HepG2 (cell line): ENCODE data around the gene ANKUB1. TPM values are rescaled to one million over a fixed set of nuclear protein-coding genes. Genes with fewer than 3 reads are reported as not detected.

Experiments
- ATAC-seq: fragments of 200-7000 bp; cut with Tn5 transposase; 3 replicates; pipeline ENCODE4 v1.9.1; 2020; ENCODE audit warnings: mild to moderate bottlenecking, moderate library complexity
- BruUV-seq: library from RNA; stranded (reverse); fragments of 400-500 nt; replicated peaks from 2 replicates; lab custom pipeline; 2021; lab: Mats Ljungman, UMichigan
- CTCF ChIA-PET: fragments of 300-600 bp; formaldehyde crosslinking; extraction: SDS; loops from one replicate; lab custom pipeline; 2021; ENCODE audit warnings: low total read pairs, inconsistent platforms, low intra/inter-chr PET ratio; lab: Yijun Ruan, JAX
- POLR2A ChIA-PET: fragments of 350-600 bp; sonication (Branson Sonifier 250); formaldehyde crosslinking; loops from one replicate; lab custom pipeline; 2020; ENCODE audit warnings: antibody characterized with exemption, inconsistent platforms; lab: Yijun Ruan, JAX
- DNase-seq: peaks from one replicate; pipeline ENCODE4 v3.0.0-alpha.2; 2015; ENCODE audit warnings: low spot score
- FAIRE-seq: peaks from 3 replicates; lab custom pipeline; 2011; peaks lifted over from hg19 to GRCh38; lab: Jason Lieb, UNC
- H2AFZ ChIP-seq: one replicate; pipeline ENCODE4 v1.6.1; 2011; ENCODE audit warnings: low read length, inconsistent platforms
- H3K27ac ChIP-seq: fragments of 300-600 bp; 3 replicates; pipeline ENCODE4 v1.8.0; 2011; ENCODE audit warnings: mixed run types, mild to moderate bottlenecking, mixed read lengths, low read length, inconsistent platforms; ENCODE audit not compliant: insufficient read depth; ENCODE audit errors: extremely low read length
- H3K27me3 ChIP-seq, 2 experiments: fragments of 200-600 bp in 1 of 2; 2 replicates in 1 of 2; 3 replicates in 1 of 2; pipeline versions ENCODE4 v1.6.0 to v1.8.0; 2011; ENCODE audit warnings: low read length in 2 of 2, mild to moderate bottlenecking in 2 of 2, moderate library complexity in 2 of 2, inconsistent platforms in 1 of 2; ENCODE audit not compliant: insufficient read depth in 2 of 2, control insufficient read depth in 1 of 2
- H3K36me3 ChIP-seq, 2 experiments: fragments of 200-600 bp in 1 of 2; replicated peaks in 1 of 2; 2 replicates in 1 of 2; 3 replicates in 1 of 2; pipeline versions ENCODE4 v1.5.1 to v1.8.0; 2011; ENCODE audit warnings: low read length in 2 of 2, inconsistent platforms in 1 of 2; ENCODE audit not compliant: insufficient read depth in 2 of 2, control insufficient read depth in 1 of 2
- H3K4me1 ChIP-seq: 2 replicates; pipeline ENCODE4 v1.5.1; 2012; ENCODE audit warnings: low read length, inconsistent platforms; ENCODE audit not compliant: insufficient read depth
- H3K4me2 ChIP-seq: 2 replicates; pipeline ENCODE4 v1.6.0; 2011; ENCODE audit warnings: low read depth, low read length, inconsistent platforms
- H3K4me3 ChIP-seq, 3 experiments: fragments of 200-600 bp in 1 of 3; sonication (generic), shearing (Covaris generic) in 1 of 3; replicated peaks in 1 of 3; 2 replicates each; pipeline ENCODE4 v1.5.1; 2011 to 2016; ENCODE audit warnings: low read length in 3 of 3, inconsistent platforms in 2 of 3, low read depth in 2 of 3, mild to moderate bottlenecking in 2 of 3, control low read depth in 1 of 3, mixed read lengths in 1 of 3; ENCODE audit not compliant: insufficient read depth in 1 of 3
- H3K79me2 ChIP-seq: one replicate; pipeline ENCODE4 v1.6.1; 2011; ENCODE audit warnings: low read length, inconsistent platforms; ENCODE audit not compliant: insufficient read depth
- H3K9ac ChIP-seq: 2 replicates; pipeline ENCODE4 v1.6.0; 2011; ENCODE audit warnings: mild to moderate bottlenecking, low read depth, low read length, inconsistent platforms; ENCODE audit not compliant: insufficient read depth
- H3K9me3 ChIP-seq: 2 replicates; pipeline ENCODE4 v1.5.1; 2012; ENCODE audit warnings: mild to moderate bottlenecking, low read length
- H4K20me1 ChIP-seq: 2 replicates; pipeline ENCODE4 v1.6.0; 2011; ENCODE audit warnings: inconsistent platforms, mild to moderate bottlenecking, low read length, moderate library complexity; ENCODE audit not compliant: insufficient read depth
- AHR ChIP-seq: IDR thresholded peaks from 2 replicates; pipeline ENCODE4 v1.6.1; 2018; ENCODE audit warnings: missing genetic modification reagents, missing compliant biosample characterization
- ATF1 ChIP-seq: IDR thresholded peaks from 2 replicates; pipeline ENCODE4 v1.6.1; 2016; ENCODE audit warnings: mild to moderate bottlenecking, control low read depth
- BHLHE40 ChIP-seq: IDR thresholded peaks from 2 replicates; pipeline ENCODE4 v1.6.1; 2011; ENCODE audit warnings: low read length, improper control_type of control experiment
- E2F5 ChIP-seq: sonication (generic); formaldehyde crosslinking; conservative IDR thresholded peaks from 2 replicates; pipeline ENCODE4 v1.4.0; 2020; ENCODE audit warnings: missing genetic modification reagents
- GLI4 ChIP-seq: sonication (generic); formaldehyde crosslinking; IDR thresholded peaks from 2 replicates; pipeline ENCODE4 v1.5.1; 2020; ENCODE audit warnings: missing genetic modification reagents, mild to moderate bottlenecking, moderate library complexity, borderline replicate concordance
- KIAA2018 ChIP-seq: sonication (generic); formaldehyde crosslinking; IDR thresholded peaks from 2 replicates; pipeline ENCODE4 v1.5.0; 2020; ENCODE audit warnings: mild to moderate bottlenecking, missing genetic modification reagents, borderline replicate concordance
- NBN ChIP-seq: fragments of 450-650 bp; conservative IDR thresholded peaks from 2 replicates; pipeline ENCODE4 v1.6.1; 2017
- PHF20 ChIP-seq: sonication (generic); formaldehyde crosslinking; IDR thresholded peaks from 2 replicates; pipeline ENCODE4 v1.5.0; 2020; ENCODE audit warnings: mild to moderate bottlenecking, missing genetic modification reagents
- RFX1 ChIP-seq: fragments of 450-650 bp; IDR thresholded peaks from 2 replicates; pipeline ENCODE4 v1.6.1; 2017
- SNRNP70 ChIP-seq: fragments of 200-400 bp; formaldehyde crosslinking; IDR thresholded peaks from 2 replicates; pipeline ENCODE4 v1.6.1; 2017; ENCODE audit warnings: mild to moderate bottlenecking, low read depth, low read length, moderate library complexity
- ZEB1 ChIP-seq: IDR thresholded peaks from 2 replicates; pipeline ENCODE4 v1.6.1; 2012; ENCODE audit warnings: mild to moderate bottlenecking, low read depth, inconsistent platforms; ENCODE audit not compliant: insufficient replicate concordance
- ZFP1 ChIP-seq: IDR thresholded peaks from 2 replicates; pipeline ENCODE4 v1.6.1; 2016
- ZNF234 ChIP-seq: sonication (generic); formaldehyde crosslinking; conservative IDR thresholded peaks from 2 replicates; pipeline ENCODE4 v1.5.1; 2020; ENCODE audit warnings: mild to moderate bottlenecking, missing genetic modification reagents
- ZNF33A ChIP-seq: sonication (generic); formaldehyde crosslinking; IDR thresholded peaks from 2 replicates; pipeline ENCODE4 v1.5.1; 2020; ENCODE audit warnings: missing genetic modification reagents, mild to moderate bottlenecking, moderate library complexity, borderline replicate concordance
- ZNF549 ChIP-seq: sonication (generic); formaldehyde crosslinking; IDR thresholded peaks from 2 replicates; pipeline ENCODE4 v1.5.0; 2020; ENCODE audit warnings: missing genetic modification reagents
- ZNF644 ChIP-seq: IDR thresholded peaks from 2 replicates; pipeline ENCODE4 v1.6.1; 2016; ENCODE audit warnings: low read depth
- ZNF749 ChIP-seq: sonication (generic); formaldehyde crosslinking; IDR thresholded peaks from 2 replicates; pipeline ENCODE4 v1.8.0; 2022; ENCODE audit warnings: mild to moderate bottlenecking, missing genetic modification reagents, moderate library complexity, borderline replicate concordance
- ZNF768 ChIP-seq: sonication (generic); formaldehyde crosslinking; IDR thresholded peaks from 2 replicates; pipeline ENCODE4 v1.4.0; 2020; ENCODE audit warnings: missing genetic modification reagents
- whole genome bisulfite sequencing: methylation state at CpG from one replicate; pipeline ENCODE4 v1.1.6; 2017; ENCODE audit warnings: low lambda C conversion rate; 5-methylcytosine and 5-hydroxymethylcytosine counted together
- in situ Hi-C: cut with HindIII; loops from 2 replicates; pipeline ENCODE4 v1.10.0; 2017; ENCODE audit warnings: low pct_unique_long_range_greater_than_20kb; ENCODE audit not compliant: extremely low pct_ligation_motif_present
- intact Hi-C: fragments of 100-400 bp; cut with micrococcal nuclease; formaldehyde crosslinking; loops from one replicate; pipeline ENCODE4 v1.10.0; 2022; ENCODE audit not compliant: unreplicated experiment
- polyA plus RNA-seq, 8 experiments: library from polyadenylated mRNA; depleted of rRNA in 3 of 8; stranded (reverse) in 7 of 8; unstranded in 1 of 8; fragments of >200 nt; fragmentation: Illumina TruSeq in 4 of 8; extraction: Trizol in 4 of 8; gene quantifications; 2 replicates each; pipeline versions ENCODE4 v1.2.1 to v1.2.3, GENCODE V29; 2011 to 2016; ENCODE audit warnings: low read depth in 4 of 8, missing spikeins in 1 of 8, mixed read lengths in 1 of 8; ENCODE audit not compliant: insufficient read depth in 1 of 8
- total RNA-seq, 5 experiments: library from RNA; depleted of rRNA; stranded (reverse); fragments of >200 nt; fragmentation: Illumina TruSeq; extraction: Trizol; gene quantifications; 2 replicates each; pipeline ENCODE4 v1.2.3, GENCODE V29; 2016; ENCODE audit warnings: low read depth in 1 of 5

Gene ANKUB1
- total and polyA plus RNA-seq, 2 of the 13 experiments (the other 11 are each of a cell fraction or from before 2014, with no cell fraction given), result not detected

- FAIRE-seq, result no peak
- ChIA-PET CTCF (no interaction called here), POLR2A (no interaction called here)
- TF ChIP-seq E2F5 (CRISPR knock-in tag) (no peak), GLI4 (CRISPR knock-in tag) (no peak), ZFP1 (CRISPR knock-in tag) (no peak), ZNF33A (no peak), BHLHE40 (no peak), KIAA2018 (no peak), RFX1 (no peak), AHR (CRISPR knock-in tag) (no peak), ZNF644 (no peak), PHF20 (CRISPR knock-in tag) (no peak), ZNF549 (CRISPR knock-in tag) (no peak), ZNF749 (CRISPR knock-in tag) (no peak), NBN (no peak), SNRNP70 (no peak), ZNF234 (CRISPR knock-in tag) (no peak), ATF1 (no peak), ZNF768 (CRISPR knock-in tag) (no peak), ZEB1 (no peak)
These were observed 16.2 kb downstream of the ANKUB1 start for GRCh38 chr3:149776170-149776569.

More at GRCh38 chr3:149776170-149776569, 16.2 kb downstream of the ANKUB1 start:
- no peaks in the 10 kb centered on the region for H3K9me3 ChIP-seq
- no peak for ATAC-seq
- no TSS peak for BruUV-seq
- no peak overlapping the region for H2AFZ ChIP-seq
- peaks cover 14% of the 10 kb centered on the region for H3K4me1 ChIP-seq
- H3K4me3 ChIP-seq, result no peak overlapping the region
- H3K27me3 ChIP-seq, result 0 out of 5 replicates have a peak, but pooled peaks cover 0 to 9% of the 10 kb centered on the region in 2 experiments
- in situ Hi-C loops (no loop called here), intact Hi-C loops (no loop called here)
- H3K36me3 ChIP-seq, result no peaks in the 10 kb centered on the region
- no peak overlapping the region for H3K27ac ChIP-seq
- 10% methylated on average over 1 of the region's 1 CpG for WGBS
- no peaks in the 10 kb centered on the region for H3K79me2 ChIP-seq
- H4K20me1 ChIP-seq, result no peaks in the 10 kb centered on the region
- no peak overlapping the region for H3K9ac ChIP-seq
- no peak overlapping the region for H3K4me2 ChIP-seq
- DNase-seq, result no peak
